Neural progenitor cell (in vitro differentiated cells): Measurements from ENCODE around the gene VWA8.

Experiments used
- EZH2 ChIP-seq: fragments of 200-600 bp; sonication (generic); IDR thresholded peaks from 2 replicates; pipeline ENCODE4 v1.6.1; 2017; ENCODE audit warnings: antibody characterized with exemption, mild to moderate bottlenecking, moderate library complexity
- TF ChIP-seq, protein P1 (sequence below): fragments of 200-600 bp; sonication (generic); IDR thresholded peaks from 2 replicates; pipeline ENCODE4 v1.5.1; 2017; ENCODE audit warnings: antibody characterized with exemption, mild to moderate bottlenecking

DNA sequence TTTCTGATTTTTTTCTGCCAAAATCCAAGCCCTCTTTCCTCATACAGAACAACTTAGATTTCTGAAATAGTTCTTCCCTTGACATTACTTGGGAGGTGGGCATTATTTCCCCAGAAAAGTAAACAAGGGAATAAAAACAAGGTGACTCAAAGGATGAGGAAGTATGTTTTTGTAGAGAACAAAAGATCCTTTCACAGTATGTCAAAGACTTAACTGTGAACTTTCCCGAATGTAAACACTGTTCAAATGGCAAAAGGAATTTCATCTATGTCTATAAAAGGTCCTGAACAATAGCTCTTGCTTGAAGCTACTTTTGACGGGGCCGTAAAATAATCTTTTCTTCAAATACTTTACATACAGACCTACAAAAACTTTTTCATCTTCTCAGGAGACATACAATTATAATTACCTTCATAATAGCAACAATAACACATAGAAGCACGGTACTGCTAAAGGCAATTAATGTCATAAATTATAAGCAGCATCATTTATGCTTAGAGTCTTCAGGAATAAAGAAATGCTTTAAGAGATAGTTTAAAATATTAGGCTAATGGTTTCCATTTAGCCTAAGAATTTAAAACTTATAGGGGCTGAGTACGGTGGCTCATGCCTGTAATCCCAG is 312.5 kb downstream of the VWA8 start:
- TF ChIP-seq, protein P1, sequence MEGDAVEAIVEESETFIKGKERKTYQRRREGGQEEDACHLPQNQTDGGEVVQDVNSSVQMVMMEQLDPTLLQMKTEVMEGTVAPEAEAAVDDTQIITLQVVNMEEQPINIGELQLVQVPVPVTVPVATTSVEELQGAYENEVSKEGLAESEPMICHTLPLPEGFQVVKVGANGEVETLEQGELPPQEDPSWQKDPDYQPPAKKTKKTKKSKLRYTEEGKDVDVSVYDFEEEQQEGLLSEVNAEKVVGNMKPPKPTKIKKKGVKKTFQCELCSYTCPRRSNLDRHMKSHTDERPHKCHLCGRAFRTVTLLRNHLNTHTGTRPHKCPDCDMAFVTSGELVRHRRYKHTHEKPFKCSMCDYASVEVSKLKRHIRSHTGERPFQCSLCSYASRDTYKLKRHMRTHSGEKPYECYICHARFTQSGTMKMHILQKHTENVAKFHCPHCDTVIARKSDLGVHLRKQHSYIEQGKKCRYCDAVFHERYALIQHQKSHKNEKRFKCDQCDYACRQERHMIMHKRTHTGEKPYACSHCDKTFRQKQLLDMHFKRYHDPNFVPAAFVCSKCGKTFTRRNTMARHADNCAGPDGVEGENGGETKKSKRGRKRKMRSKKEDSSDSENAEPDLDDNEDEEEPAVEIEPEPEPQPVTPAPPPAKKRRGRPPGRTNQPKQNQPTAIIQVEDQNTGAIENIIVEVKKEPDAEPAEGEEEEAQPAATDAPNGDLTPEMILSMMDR, result no peak
- no peak for TF ChIP-seq EZH2
